Measurements from ENCODE around the gene SUSD4. TPM values are rescaled to one million over a fixed set of nuclear protein-coding genes. Genes with fewer than 3 reads are reported as not detected.

Gene SUSD4
- total and polyA plus RNA-seq, 2 donors (not counting 3 experiments of a cell fraction or from before 2014, with no cell fraction given): not detected

DNA sequence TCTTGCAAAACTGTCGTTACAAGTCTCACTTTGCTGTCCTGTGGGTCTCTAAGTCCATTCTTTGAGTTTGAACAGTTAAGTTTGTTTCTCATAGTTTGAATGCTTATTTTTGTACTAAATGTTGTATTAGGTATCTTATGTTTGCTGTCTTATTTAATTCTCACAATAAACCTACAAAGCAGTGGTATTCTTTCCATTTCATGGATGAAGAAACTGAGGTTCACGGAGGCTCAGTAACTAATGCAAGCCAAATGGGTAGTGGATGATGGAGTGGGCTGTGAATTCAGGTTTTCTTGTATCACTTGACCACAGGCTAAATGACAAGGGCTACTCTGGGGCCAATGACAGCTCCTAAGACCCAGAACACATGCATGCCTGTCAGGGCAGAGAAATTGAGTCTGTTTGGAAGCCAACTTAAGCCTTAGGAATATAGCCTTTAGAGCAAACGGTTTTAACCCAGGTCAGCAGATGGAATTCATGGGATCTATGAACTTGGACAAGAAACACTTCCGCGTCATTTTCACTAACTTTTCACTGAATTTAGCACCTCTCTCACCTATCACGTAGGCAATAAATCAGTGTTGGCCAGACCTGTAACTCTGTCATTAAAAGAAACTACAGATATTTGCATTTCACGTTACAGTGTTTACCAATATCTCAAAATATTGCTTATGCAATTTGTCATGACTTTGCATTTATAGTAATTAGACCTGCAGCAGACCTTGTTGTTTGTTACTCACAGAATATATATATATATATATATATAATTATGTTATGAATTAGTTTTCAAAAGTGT lies 153.8 kb downstream of the SUSD4 start:
- intact Hi-C loops (cut with micrococcal nuclease): no loop called here
- FAIRE-seq: no peak
- no peak for TF ChIP-seq POLR2A (IDR thresholded peaks at IDR 0.05; ENCODE audit: low read depth, low read length)
- TF ChIP-seq POLR2AphosphoS5 (IDR thresholded peaks at IDR 0.05; ENCODE audit: insufficient read depth, low read depth, low read length): no peak
- TF ChIP-seq MYC (IDR thresholded peaks at IDR 0.05; ENCODE audit: low read depth, low read length): no peak
- TF ChIP-seq GATA2 (IDR thresholded peaks at IDR 0.05; ENCODE audit: insufficient read depth, insufficient read length, low read depth, low read length): no peak
- TF ChIP-seq, protein P1, sequence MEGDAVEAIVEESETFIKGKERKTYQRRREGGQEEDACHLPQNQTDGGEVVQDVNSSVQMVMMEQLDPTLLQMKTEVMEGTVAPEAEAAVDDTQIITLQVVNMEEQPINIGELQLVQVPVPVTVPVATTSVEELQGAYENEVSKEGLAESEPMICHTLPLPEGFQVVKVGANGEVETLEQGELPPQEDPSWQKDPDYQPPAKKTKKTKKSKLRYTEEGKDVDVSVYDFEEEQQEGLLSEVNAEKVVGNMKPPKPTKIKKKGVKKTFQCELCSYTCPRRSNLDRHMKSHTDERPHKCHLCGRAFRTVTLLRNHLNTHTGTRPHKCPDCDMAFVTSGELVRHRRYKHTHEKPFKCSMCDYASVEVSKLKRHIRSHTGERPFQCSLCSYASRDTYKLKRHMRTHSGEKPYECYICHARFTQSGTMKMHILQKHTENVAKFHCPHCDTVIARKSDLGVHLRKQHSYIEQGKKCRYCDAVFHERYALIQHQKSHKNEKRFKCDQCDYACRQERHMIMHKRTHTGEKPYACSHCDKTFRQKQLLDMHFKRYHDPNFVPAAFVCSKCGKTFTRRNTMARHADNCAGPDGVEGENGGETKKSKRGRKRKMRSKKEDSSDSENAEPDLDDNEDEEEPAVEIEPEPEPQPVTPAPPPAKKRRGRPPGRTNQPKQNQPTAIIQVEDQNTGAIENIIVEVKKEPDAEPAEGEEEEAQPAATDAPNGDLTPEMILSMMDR (IDR thresholded peaks at IDR 0.05; ENCODE audit: extremely low read depth in 1 of 2, insufficient read depth in 1 of 2, low read depth in 1 of 2, low read length in 2 of 2): no peak
- TF ChIP-seq, protein P2, sequence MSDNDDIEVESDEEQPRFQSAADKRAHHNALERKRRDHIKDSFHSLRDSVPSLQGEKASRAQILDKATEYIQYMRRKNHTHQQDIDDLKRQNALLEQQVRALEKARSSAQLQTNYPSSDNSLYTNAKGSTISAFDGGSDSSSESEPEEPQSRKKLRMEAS (IDR thresholded peaks at IDR 0.05; ENCODE audit: insufficient read depth, insufficient read length): no peak
- TF ChIP-seq JUN (IDR thresholded peaks at IDR 0.05; ENCODE audit: borderline replicate concordance, insufficient read depth, insufficient read length, low read depth): no peak
- TF ChIP-seq EZH2 (IDR thresholded peaks at IDR 0.05; ENCODE audit: borderline replicate concordance, low read depth, low read length, severe bottlenecking): no peak
- no peak for TF ChIP-seq FOS (IDR thresholded peaks at IDR 0.05; ENCODE audit: borderline replicate concordance, insufficient read depth, low read length)
- no peaks in the 10 kb centered on the region for H3K36me3 ChIP-seq (ENCODE audit: control insufficient read depth in 2 of 2, extremely low read depth in 1 of 2, insufficient read depth in 2 of 2, low read length in 2 of 2)
- H3K9ac ChIP-seq (replicated peaks; ENCODE audit: extremely low read depth, insufficient read depth, low read length): no peak overlapping the region
- DNase-seq (ENCODE audit: low read depth, low spot score): no peak
- no peak overlapping the region for H2AFZ ChIP-seq (ENCODE audit: low read depth, low read length)
- H4K20me1 ChIP-seq (replicated peaks; ENCODE audit: control insufficient read depth, extremely low read depth, insufficient read depth, low read length): no peaks in the 10 kb centered on the region
- H3K27me3 ChIP-seq (ENCODE audit: control insufficient read depth in 2 of 2, insufficient read depth in 2 of 2, low read length in 2 of 2): peaks cover 0 to 6% of the 10 kb centered on the region in 2 experiments
- ChIA-PET POLR2A (no interaction called here), CTCF (no interaction called here)
- no peaks in the 10 kb centered on the region for H3K9me1 ChIP-seq (replicated peaks; ENCODE audit: control insufficient read depth, extremely low read depth, insufficient read depth, low read length)
- no peaks in the 10 kb centered on the region for H3K79me2 ChIP-seq (ENCODE audit: control insufficient read depth, insufficient read depth, low read length)
- no peak overlapping the region for H3K27ac ChIP-seq (ENCODE audit: insufficient read depth, low read depth, low read length)
- dilution Hi-C loops (cut with MboI; ENCODE audit: extremely low pct_ligation_motif_present, low sequenced_read_pairs): no loop called here
- H3K4me1 ChIP-seq (ENCODE audit: control insufficient read depth, extremely low read depth, insufficient read depth, low read length): no peaks in the 10 kb centered on the region
- BruUV-seq (replicated peaks): no TSS peak
- H3K4me3 ChIP-seq (replicated peaks in 1 of 3; ENCODE audit: insufficient read depth in 1 of 3, low read depth in 1 of 3, low read length in 3 of 3): no peak overlapping the region
- no peaks in the 10 kb centered on the region for H3K9me3 ChIP-seq (replicated peaks; ENCODE audit: control insufficient read depth, insufficient read depth, low read length)
- no peak overlapping the region for H3K4me2 ChIP-seq (ENCODE audit: insufficient read depth, low read length)
